K562 (cell line): ENCODE data around the gene KIAA0930. TPM values are rescaled to one million over a fixed set of nuclear protein-coding genes. Genes with fewer than 3 reads are reported as not detected.

Experiments used
- ATAC-seq: fragments of 200-7000 bp; cut with Tn5 transposase; 3 replicates; pipeline ENCODE4 v1.9.1; 2020; ENCODE audit warnings: moderate library complexity
- BruUV-seq: library from RNA; stranded (reverse); fragments of 400-500 nt; replicated peaks from 2 replicates; lab custom pipeline; 2021; lab: Mats Ljungman, UMichigan
- CTCF ChIA-PET: fragments of 300-600 bp; formaldehyde crosslinking; extraction: SDS; loops from one replicate; lab custom pipeline; 2021; ENCODE audit warnings: low intra/inter-chr PET ratio; lab: Yijun Ruan, JAX
- POLR2A ChIA-PET: fragments of 300-600, 350-650 bp; sonication (Branson Sonifier 250); formaldehyde crosslinking; extraction: SDS; loops from one replicate; lab custom pipeline; 2021; ENCODE audit warnings: antibody characterized with exemption, inconsistent platforms; lab: Yijun Ruan, JAX
- DNase-seq, 4 experiments: peaks; one replicate each; pipeline versions ENCODE4 v3.0.0 to v3.0.0-alpha.2; 2011 to 2018; ENCODE audit warnings: low spot score in 3 of 4, mixed read lengths in 3 of 4; ENCODE audit errors: extremely low read depth in 1 of 4
- FAIRE-seq: peaks from 2 replicates; lab custom pipeline; 2011; peaks lifted over from hg19 to GRCh38; lab: Jason Lieb, UNC
- H2AFZ ChIP-seq: 2 replicates; pipeline ENCODE4 v1.6.0; 2011; ENCODE audit warnings: low read depth, low read length, control low read depth, inconsistent platforms
- H3K27ac ChIP-seq: fragments of 200-600 bp; 3 replicates; pipeline ENCODE4 v1.8.0; 2011; ENCODE audit warnings: low read depth, mild to moderate bottlenecking, control low read depth, inconsistent platforms, low read length, moderate library complexity, mixed read lengths; ENCODE audit errors: extremely low read depth
- H3K27me3 ChIP-seq, 2 experiments: fragments of 300-600 bp in 1 of 2; 2 replicates in 1 of 2; 3 replicates in 1 of 2; pipeline versions ENCODE4 v1.6.0 to v1.8.0; 2011; ENCODE audit warnings: inconsistent platforms in 2 of 2, low read length in 2 of 2, mild to moderate bottlenecking in 1 of 2, mixed read lengths in 1 of 2, moderate library complexity in 1 of 2; ENCODE audit not compliant: control insufficient read depth in 2 of 2, insufficient read depth in 2 of 2
- H3K36me3 ChIP-seq: fragments of 300-600 bp; 3 replicates; pipeline ENCODE4 v1.8.0; 2011; ENCODE audit warnings: mild to moderate bottlenecking, low read length, inconsistent platforms; ENCODE audit not compliant: control insufficient read depth, insufficient read depth
- H3K4me1 ChIP-seq, 2 experiments: fragments of 200-600 bp in 1 of 2; replicated peaks in 1 of 2; 2 replicates in 1 of 2; 3 replicates in 1 of 2; pipeline versions ENCODE4 v1.5.1 to v1.8.0; 2011; ENCODE audit warnings: inconsistent platforms in 2 of 2, low read length in 2 of 2, mild to moderate bottlenecking in 1 of 2, mixed read lengths in 1 of 2, moderate library complexity in 1 of 2; ENCODE audit not compliant: control insufficient read depth in 2 of 2, insufficient read depth in 2 of 2
- H3K4me2 ChIP-seq: 2 replicates; pipeline ENCODE4 v1.6.1; 2011; ENCODE audit warnings: low read length, control low read depth, inconsistent platforms, mixed read lengths; ENCODE audit not compliant: insufficient read depth
- H3K4me3 ChIP-seq: fragments of 200-600 bp; sonication (generic), shearing (Covaris generic); 2 replicates; pipeline ENCODE4 v1.5.1; 2016; ENCODE audit warnings: control low read depth, inconsistent platforms
- H3K79me2 ChIP-seq: fragments of 200-600 bp; 3 replicates; pipeline ENCODE4 v1.8.0; 2011; ENCODE audit warnings: low read length, inconsistent platforms; ENCODE audit not compliant: control insufficient read depth, insufficient read depth
- H3K9ac ChIP-seq, 2 experiments: 2 replicates each; pipeline versions ENCODE4 v1.6.0 to v1.6.1; 2011; ENCODE audit warnings: low read depth in 2 of 2, low read length in 2 of 2, control low read depth in 1 of 2, inconsistent platforms in 1 of 2, mild to moderate bottlenecking in 1 of 2, mixed read lengths in 1 of 2; ENCODE audit not compliant: insufficient read depth in 1 of 2
- H3K9me1 ChIP-seq: one replicate; pipeline ENCODE4 v1.6.0; 2011; ENCODE audit warnings: inconsistent platforms, mild to moderate bottlenecking, low read length, moderate library complexity; ENCODE audit not compliant: control insufficient read depth, insufficient read depth
- H3K9me3 ChIP-seq: replicated peaks from 2 replicates; pipeline ENCODE4 v1.5.1; 2011; ENCODE audit warnings: low read depth, low read length, inconsistent platforms; ENCODE audit not compliant: control insufficient read depth, insufficient read depth
- H4K20me1 ChIP-seq: replicated peaks from 2 replicates; pipeline ENCODE4 v1.6.1; 2011; ENCODE audit warnings: low read length, inconsistent platforms, mixed read lengths; ENCODE audit not compliant: control insufficient read depth, insufficient read depth
- BRF1 ChIP-seq: IDR thresholded peaks from 3 replicates; pipeline ENCODE4 v1.6.1; 2011; ENCODE audit warnings: borderline replicate concordance, mild to moderate bottlenecking; ENCODE audit not compliant: insufficient read length; ENCODE audit errors: extremely low read depth
- CBX5 ChIP-seq: IDR thresholded peaks from 2 replicates; pipeline ENCODE4 v1.6.1; 2014; ENCODE audit warnings: low read depth, borderline replicate concordance
- CEBPB ChIP-seq: fragments of 450-650 bp; IDR thresholded peaks from 2 replicates; pipeline ENCODE4 v1.6.1; 2016; ENCODE audit warnings: missing genetic modification characterization, missing compliant biosample characterization
- DMBX1 ChIP-seq: fragments of 250-450 bp; sonication (Bioruptor Pico); IDR thresholded peaks from 2 replicates; pipeline ENCODE4 v1.8.0; 2022; ENCODE audit warnings: inconsistent platforms, mild to moderate bottlenecking, moderate library complexity, borderline replicate concordance
- IRF2 ChIP-seq: sonication (generic); formaldehyde crosslinking; IDR thresholded peaks from 2 replicates; pipeline ENCODE4 v1.8.1; 2022; ENCODE audit warnings: mild to moderate bottlenecking, missing genetic modification reagents
- PHF8 ChIP-seq: fragments of 200-600 bp; sonication (generic); IDR thresholded peaks from 2 replicates; pipeline ENCODE4 v1.6.1; 2012; ENCODE audit warnings: mixed run types, mild to moderate bottlenecking, inconsistent platforms, low read length, moderate library complexity, borderline replicate concordance
- RBM17 ChIP-seq: fragments of 200-400 bp; formaldehyde crosslinking; IDR thresholded peaks from 2 replicates; pipeline ENCODE4 v1.6.1; 2017; ENCODE audit warnings: low read depth, mild to moderate bottlenecking, low read length, borderline replicate concordance
- ZBTB17 ChIP-seq: fragments of 450-650 bp; formaldehyde crosslinking; IDR thresholded peaks from 2 replicates; pipeline ENCODE4 v1.4.0; 2020; ENCODE audit warnings: mild to moderate bottlenecking
- ZBTB49 ChIP-seq: sonication (generic); formaldehyde crosslinking; IDR thresholded peaks from 2 replicates; pipeline ENCODE4 v1.8.0; 2022; ENCODE audit warnings: missing genetic modification reagents, mild to moderate bottlenecking, borderline replicate concordance
- ZNF764 ChIP-seq: fragments of 250-450 bp; sonication (Bioruptor Pico); IDR thresholded peaks from 2 replicates; pipeline ENCODE4 v1.4.0; 2020; ENCODE audit warnings: low read depth, mild to moderate bottlenecking, moderate library complexity
- ZNF785 ChIP-seq: fragments of 250-450 bp; sonication (Bioruptor Pico); IDR thresholded peaks from 2 replicates; pipeline ENCODE4 v1.4.0; 2020; ENCODE audit warnings: mild to moderate bottlenecking
- WGBS: fragments of 100-300 bp; shearing (Covaris generic); methylation state at CpG from one replicate; pipeline ENCODE4 v1.1.6; 2016; ENCODE audit warnings: low coverage, mixed read lengths; ENCODE audit not compliant: insufficient coverage; ENCODE audit errors: missing lambda C conversion rate; 5-methylcytosine and 5-hydroxymethylcytosine counted together
- in situ Hi-C: fragments of 300-500 bp; cut with MboI; formaldehyde crosslinking; loops from 4 replicates; pipeline ENCODE4 v1.15.0; 2018; ENCODE audit warnings: inconsistent platforms, mixed read lengths
- intact Hi-C: fragments of 100-400 bp; cut with micrococcal nuclease; formaldehyde crosslinking; loops from 2 replicates; pipeline ENCODE4 v1.14.2; 2022
- polyA plus RNA-seq, 8 experiments: library from polyadenylated mRNA; depleted of rRNA in 4 of 8; stranded (reverse) in 5 of 8; unstranded in 3 of 8; fragments of >200 nt; fragmentation: Nextera tagmentation in 2 of 8; fragmentation: Illumina TruSeq in 1 of 8; extraction: Ambion mirVana in 2 of 8; extraction: Trizol in 1 of 8; gene quantifications; 2 replicates each; pipeline versions ENCODE4 v1.2.1 to v1.2.3, GENCODE V29; 2011 to 2014; ENCODE audit warnings: inconsistent platforms in 1 of 8, missing spikeins in 1 of 8
- total RNA-seq, 7 experiments: library from RNA; depleted of rRNA in 6 of 7; stranded (reverse); fragments of >200 nt in 6 of 7; fragmentation: Illumina TruSeq in 2 of 7; extraction: Trizol in 2 of 7; gene quantifications; 2 replicates each; pipeline versions ENCODE4 v1.2.1 to v1.2.3, GENCODE V29; 2011 to 2021; ENCODE audit warnings: low replicate concordance in 1 of 7

The KIAA0930 gene
- total and polyA plus RNA-seq, 9 of the 15 experiments (the other 6 are each of a cell fraction or from before 2014, with no cell fraction given), result 0.24 to 12.1 (median 6.4) TPM

- WGBS, result 80% methylated on average over 7 of the region's 20 CpGs
- no peaks in the 10 kb centered on the region for H3K79me2 ChIP-seq
- H3K9ac ChIP-seq, result no peak overlapping the region
- intact Hi-C loops, result loop anchor here (10.0 kb wide), 1 partner anchor 101 kb away; no protein-coding TSS in a partner anchor
- H3K9me1 ChIP-seq, result peaks cover 3% of the 10 kb centered on the region
- peaks cover 0 to 22% of the 10 kb centered on the region in 2 experiments; a peak in 2 of 5 replicates for H3K4me1 ChIP-seq
- CTCF ChIA-PET, result no interaction called here
- no peaks in the 10 kb centered on the region for H3K27me3 ChIP-seq
- H3K4me2 ChIP-seq, result no peak overlapping the region
- no peaks in the 10 kb centered on the region for H3K36me3 ChIP-seq
- no peak overlapping the region for H3K27ac ChIP-seq
- H4K20me1 ChIP-seq, result peaks cover 5% of the 10 kb centered on the region; the same call in 1 of the 2 replicates
- FAIRE-seq, result no peak
- no peak for TF ChIP-seq PHF8
- no peak for TF ChIP-seq BRF1
- TF ChIP-seq RBM17, result no peak
- TF ChIP-seq IRF2 (CRISPR knock-in tag), result no peak
- no peak for TF ChIP-seq CEBPB (tag)
- TF ChIP-seq ZBTB17 (CRISPR knock-in tag), result no peak
- no peak for TF ChIP-seq ZNF764 (CRISPR knock-in tag)
- TF ChIP-seq ZNF785 (CRISPR knock-in tag), result no peak
- TF ChIP-seq CBX5, result no peak
- TF ChIP-seq DMBX1 (CRISPR knock-in tag), result no peak
- TF ChIP-seq ZBTB49, result no peak
- TF ChIP-seq, all 486 proteins: peak for 0
- in situ Hi-C loops, result no loop called here
- no TSS peak for BruUV-seq
- no peaks in the 10 kb centered on the region for H3K9me3 ChIP-seq
- ATAC-seq, result no peak
- H3K4me3 ChIP-seq, result no peak overlapping the region
- no peak for DNase-seq
- no peak overlapping the region for H2AFZ ChIP-seq
- POLR2A ChIA-PET, result interaction anchor here (0.6 kb wide), 1 partner anchor 12 kb away, joined by 3 read pairs; no protein-coding TSS in a partner anchor
These were observed 35.3 kb downstream of the KIAA0930 start for GRCh38 chr22:45205276-45205925.
